Measurements from ENCODE around the gene GPD1.
A peak's percentile ranks its signal among the peaks of the same experiment; 100 is the strongest.

The GPD1 gene

DNA sequence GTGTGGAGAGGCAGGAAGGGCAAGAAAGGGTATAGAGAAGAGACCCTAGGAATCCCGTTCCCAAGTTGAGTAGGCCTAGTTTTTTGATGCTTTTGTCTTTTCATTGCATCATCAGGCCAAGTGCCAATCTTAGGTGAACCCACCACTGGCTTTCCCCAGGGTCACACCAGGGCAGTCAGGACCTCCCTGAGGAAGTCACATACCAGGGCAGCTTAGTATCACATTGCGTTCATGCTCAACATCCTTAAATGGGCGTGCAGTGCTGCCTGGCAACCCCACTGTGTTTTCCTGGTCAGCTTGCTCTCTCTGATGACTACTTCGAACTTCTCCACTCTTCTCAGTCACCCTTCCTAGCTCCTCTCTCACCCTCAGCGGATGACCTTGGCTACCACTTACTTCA lies 37.4 kb upstream of the GPD1 start:
- no peak for TF ChIP-seq CTCF (IDR thresholded peaks at IDR 0.05; ENCODE audit: low read depth, low read length)
- no peak overlapping the region for H3K4me3 ChIP-seq (ENCODE audit: low read depth, low read length)

GRCh38 chr12:50069069-50069468 lies 34.7 kb upstream of the GPD1 start:
- TF ChIP-seq CTCF (IDR thresholded peaks at IDR 0.05; ENCODE audit: low read depth, low read length), result no peak
- no peak overlapping the region for H3K4me3 ChIP-seq (ENCODE audit: low read depth, low read length)

GRCh38 chr12:50069539-50069938 lies 34.3 kb upstream of the GPD1 start:
- no peak overlapping the region for H3K4me3 ChIP-seq (ENCODE audit: low read depth, low read length)
- no peak for TF ChIP-seq CTCF (IDR thresholded peaks at IDR 0.05; ENCODE audit: low read depth, low read length)

DNA sequence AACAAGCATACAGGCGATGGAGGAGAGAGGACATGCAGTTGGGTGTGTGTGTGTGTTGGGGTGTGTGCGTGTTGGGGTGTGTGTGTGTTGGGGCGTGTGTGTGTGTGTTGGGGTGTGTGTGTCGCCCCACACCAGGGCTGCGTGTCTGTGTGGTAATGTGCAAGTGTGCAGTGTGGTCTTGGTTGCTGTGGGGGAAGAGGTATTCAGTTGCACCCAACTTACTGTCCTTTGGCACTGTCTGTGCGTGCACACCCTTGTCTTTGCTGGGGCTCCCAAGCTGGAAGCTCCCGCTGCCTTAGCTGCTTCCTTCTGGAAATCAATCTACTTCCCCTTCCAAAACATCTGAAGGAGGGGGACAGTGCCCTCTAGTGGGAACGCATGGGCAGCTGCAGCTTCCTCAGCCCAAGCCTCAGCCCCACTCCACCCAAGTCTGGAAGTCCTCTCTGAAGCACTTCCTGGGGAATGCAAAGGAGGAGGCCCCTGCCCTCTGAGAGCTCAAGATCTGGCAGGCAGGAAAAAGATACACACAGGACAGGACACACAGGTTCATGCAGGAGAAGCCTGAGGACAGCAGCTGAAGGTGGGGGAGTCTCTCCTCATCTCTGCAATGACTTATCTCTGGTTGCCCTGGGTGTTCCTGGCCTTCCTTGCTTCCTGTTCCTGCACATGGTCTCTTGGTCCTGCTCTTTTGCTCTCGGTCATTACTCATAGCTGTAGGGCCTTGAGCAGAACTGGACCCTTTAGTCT lies 33.3 kb upstream of the GPD1 start:
- peak; percentile 96 for TF ChIP-seq CTCF (IDR thresholded peaks at IDR 0.05; ENCODE audit: low read depth, low read length)
- no peak overlapping the region for H3K4me3 ChIP-seq (ENCODE audit: low read depth, low read length)

DNA sequence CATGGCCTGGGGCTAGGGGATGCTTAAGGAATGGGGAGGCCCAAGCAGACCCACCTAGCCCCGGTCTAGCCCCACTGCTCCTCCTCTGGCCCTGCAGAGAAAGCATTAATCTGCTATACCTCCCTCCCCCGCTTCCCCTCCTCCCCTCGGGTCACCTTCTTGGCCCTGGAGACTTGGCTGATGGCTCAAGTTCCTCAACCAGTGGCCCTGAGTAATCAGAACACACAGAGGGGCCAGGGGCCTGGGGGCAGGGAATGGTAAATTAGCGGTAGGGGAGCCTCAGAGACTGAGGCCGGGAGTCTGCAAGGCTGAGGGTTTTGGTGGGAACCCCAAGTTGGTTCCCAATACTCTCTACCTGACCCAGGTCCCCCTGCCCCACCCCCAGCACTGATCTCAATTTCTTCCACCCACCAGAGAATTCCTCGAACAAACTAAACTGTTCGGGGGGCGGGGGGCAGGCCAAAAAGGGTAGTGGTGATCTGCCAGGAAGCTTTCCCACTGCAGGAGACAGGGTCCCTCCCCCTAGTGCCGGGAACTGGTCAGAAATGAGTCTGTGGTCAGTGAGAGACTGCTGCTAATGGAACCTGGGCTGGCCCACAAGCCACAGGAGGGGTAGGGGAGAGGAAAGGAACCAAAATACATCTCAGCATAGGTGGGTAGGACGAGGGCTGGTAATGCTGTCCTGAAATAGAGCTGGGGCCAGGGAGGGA lies 31.5 kb upstream of the GPD1 start:
- no peak overlapping the region for H3K4me3 ChIP-seq (ENCODE audit: low read depth, low read length)
- TF ChIP-seq CTCF (IDR thresholded peaks at IDR 0.05; ENCODE audit: low read depth, low read length), result no peak

GRCh38 chr12:50073206-50073605 lies 30.6 kb upstream of the GPD1 start:
- H3K4me3 ChIP-seq (ENCODE audit: low read depth, low read length), result no peak overlapping the region
- TF ChIP-seq CTCF (IDR thresholded peaks at IDR 0.05; ENCODE audit: low read depth, low read length), result no peak

DNA sequence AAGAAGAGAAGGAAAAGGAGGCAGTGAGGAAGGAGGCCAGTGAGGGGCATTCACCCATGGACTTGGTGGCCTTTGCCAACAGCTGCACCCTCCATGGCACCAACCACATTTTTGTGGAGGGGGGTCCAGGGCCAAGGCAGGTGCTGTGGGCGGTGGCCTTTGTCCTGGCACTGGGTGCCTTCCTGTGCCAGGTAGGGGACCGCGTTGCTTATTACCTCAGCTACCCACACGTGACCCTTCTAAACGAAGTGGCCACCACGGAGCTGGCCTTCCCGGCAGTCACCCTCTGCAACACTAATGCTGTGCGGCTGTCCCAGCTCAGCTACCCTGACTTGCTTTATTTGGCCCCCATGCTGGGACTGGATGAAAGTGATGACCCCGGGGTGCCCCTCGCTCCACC lies 30.1 kb upstream of the GPD1 start:
- TF ChIP-seq CTCF (IDR thresholded peaks at IDR 0.05; ENCODE audit: low read depth, low read length), result no peak
- no peak overlapping the region for H3K4me3 ChIP-seq (ENCODE audit: low read depth, low read length)
